Esophagus (tissue), 2 donors: ENCODE data around the gene COL4A2. TPM values are rescaled to one million over a fixed set of nuclear protein-coding genes. Genes with fewer than 3 reads are reported as not detected.

Experiments
- H3K27ac ChIP-seq, 2 donors: one replicate each; pipeline ENCODE4 v1.5.1; 2013; ENCODE audit warnings: low read depth in 2 of 2, mild to moderate bottlenecking in 2 of 2, inconsistent platforms in 1 of 2, low read length in 1 of 2, moderate library complexity in 1 of 2
- H3K27me3 ChIP-seq, 2 donors: one replicate each; pipeline ENCODE4 v1.6.1; 2013; ENCODE audit warnings: low read length in 2 of 2, control low read depth in 1 of 2, mild to moderate bottlenecking in 1 of 2; ENCODE audit not compliant: insufficient read depth in 2 of 2, control insufficient read depth in 1 of 2
- H3K36me3 ChIP-seq, 2 donors: one replicate each; pipeline ENCODE4 v1.6.1; 2013; ENCODE audit warnings: low read length in 1 of 2; ENCODE audit not compliant: control insufficient read depth in 2 of 2, insufficient read depth in 2 of 2
- H3K4me1 ChIP-seq, 2 donors: one replicate each; pipeline ENCODE4 v1.6.1; 2013; ENCODE audit warnings: low read length in 1 of 2; ENCODE audit not compliant: control insufficient read depth in 2 of 2, insufficient read depth in 2 of 2
- H3K4me3 ChIP-seq, 2 donors: one replicate each; pipeline ENCODE4 v1.5.1; 2013; ENCODE audit warnings: low read length in 2 of 2, mild to moderate bottlenecking in 2 of 2, low read depth in 1 of 2, moderate library complexity in 1 of 2
- H3K9me3 ChIP-seq, 2 donors: one replicate each; pipeline ENCODE4 v1.6.1; 2013; ENCODE audit warnings: mild to moderate bottlenecking in 2 of 2, low read depth in 1 of 2, low read length in 1 of 2, moderate library complexity in 1 of 2; ENCODE audit not compliant: control insufficient read depth in 2 of 2, insufficient read depth in 1 of 2
- WGBS, 2 donors: extraction: QIAGEN DNeasy Blood & Tissue Kit; methylation state at CpG; one replicate each; pipeline ENCODE4 v1.1.7; 2013; 5-methylcytosine and 5-hydroxymethylcytosine counted together
- polyA plus RNA-seq, 2 donors: library from polyadenylated mRNA; stranded (reverse); fragments of 200-250 nt; gene quantifications; one replicate each; pipeline ENCODE4 v1.2.3, GENCODE V29; 2013
- donor health status: healthy with polysubstance abuse.
- donor health status: Bipolar disorder and iron deficiency.

COL4A2 gene
- polyA plus RNA-seq, 2 donors: 25.3 to 39.2 TPM

DNA sequence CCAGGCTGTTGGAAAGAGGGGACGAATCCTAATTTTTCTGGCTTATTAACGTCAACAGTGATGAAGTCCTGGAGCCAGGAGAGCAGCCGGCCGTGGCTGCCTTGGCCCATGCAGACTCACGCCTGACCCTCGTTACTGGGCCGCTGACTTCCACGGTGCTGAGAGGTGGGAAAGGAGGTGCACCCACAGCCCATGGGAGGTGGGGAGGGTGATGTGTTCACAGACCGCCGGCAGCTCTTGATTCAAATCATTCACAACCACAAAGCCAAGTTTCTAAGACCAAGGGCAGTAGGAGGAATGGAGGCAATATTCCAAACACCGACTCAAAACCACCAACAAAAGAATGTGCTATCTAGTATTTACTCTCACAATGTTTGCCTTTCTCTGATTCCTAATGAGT is 24.3 kb downstream of the COL4A2 start:
- peaks cover 0 to 3% of the 10 kb centered on the region in 2 donors for H3K4me1 ChIP-seq
- WGBS, 2 donors: 54 to 65% methylated on average over 11 of the region's 11 CpGs
- no peak overlapping the region for H3K4me3 ChIP-seq
- H3K27ac ChIP-seq: peak overlapping the region; percentile 60 to 79
- no peaks in the 10 kb centered on the region for H3K27me3 ChIP-seq
- no peaks in the 10 kb centered on the region for H3K36me3 ChIP-seq
- no peaks in the 10 kb centered on the region for H3K9me3 ChIP-seq

DNA sequence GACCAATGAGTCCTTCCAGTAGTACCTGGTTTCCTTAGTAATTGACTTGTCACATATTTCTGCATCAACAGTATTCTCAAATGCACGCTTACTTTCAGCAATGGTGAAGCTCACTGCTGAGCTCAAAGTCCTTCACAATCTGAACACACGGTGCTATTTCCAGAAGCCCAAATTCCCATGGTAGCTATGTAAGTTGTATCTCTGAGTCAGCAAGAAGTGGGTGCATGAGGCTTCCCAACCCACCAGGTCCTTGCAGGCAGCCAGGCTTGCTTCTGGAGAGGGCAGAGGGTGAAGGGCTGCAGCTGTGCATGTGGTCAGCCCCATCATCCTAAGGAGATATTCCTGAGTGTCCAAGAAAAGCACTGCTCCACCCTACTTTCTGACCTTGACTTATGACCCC is 25.7 kb downstream of the COL4A2 start:
- Histone ChIP-seq H3K9me3 (no peaks in the 10 kb centered on the region), H3K27ac (no peak overlapping the region)

DNA sequence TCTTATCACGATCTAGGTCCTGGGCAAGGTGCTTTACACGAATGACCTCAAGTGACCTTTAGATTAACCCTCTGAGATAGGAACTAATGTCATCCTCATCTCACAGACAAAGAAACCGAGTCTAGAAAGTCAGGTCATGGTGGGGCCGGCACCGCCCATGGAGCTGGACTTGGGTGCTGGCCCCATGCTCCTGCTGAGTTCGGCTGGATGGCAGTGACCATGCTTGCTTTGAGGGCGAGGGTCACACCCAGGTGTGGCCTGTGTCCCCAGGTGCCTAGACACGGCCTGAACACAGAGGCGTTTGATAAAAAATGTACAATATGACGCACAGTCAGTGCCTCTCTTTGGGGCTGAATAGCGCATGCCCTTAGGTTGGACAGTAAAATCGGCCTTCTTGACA is 26.8 kb downstream of the COL4A2 start:
- no peaks in the 10 kb centered on the region for H3K27me3 ChIP-seq
- WGBS, 2 donors: 86 to 87% methylated on average over 12 of the region's 12 CpGs
- H3K9me3 ChIP-seq: no peaks in the 10 kb centered on the region
- no peaks in the 10 kb centered on the region for H3K36me3 ChIP-seq
- peak overlapping the region in 1 of 2 donors; percentile 17 for H3K27ac ChIP-seq
- no peak overlapping the region for H3K4me3 ChIP-seq
- peaks cover 0 to 3% of the 10 kb centered on the region in 2 donors for H3K4me1 ChIP-seq

More for the DNA sequence above, 25.7 kb downstream of the COL4A2 start:
- no peak overlapping the region for H3K4me3 ChIP-seq
- 77 to 82% methylated on average over 2 of the region's 2 CpGs for WGBS, 2 donors
- H3K27me3 ChIP-seq: no peaks in the 10 kb centered on the region
- H3K36me3 ChIP-seq: no peaks in the 10 kb centered on the region
- peaks cover 0 to 3% of the 10 kb centered on the region in 2 donors for H3K4me1 ChIP-seq

DNA sequence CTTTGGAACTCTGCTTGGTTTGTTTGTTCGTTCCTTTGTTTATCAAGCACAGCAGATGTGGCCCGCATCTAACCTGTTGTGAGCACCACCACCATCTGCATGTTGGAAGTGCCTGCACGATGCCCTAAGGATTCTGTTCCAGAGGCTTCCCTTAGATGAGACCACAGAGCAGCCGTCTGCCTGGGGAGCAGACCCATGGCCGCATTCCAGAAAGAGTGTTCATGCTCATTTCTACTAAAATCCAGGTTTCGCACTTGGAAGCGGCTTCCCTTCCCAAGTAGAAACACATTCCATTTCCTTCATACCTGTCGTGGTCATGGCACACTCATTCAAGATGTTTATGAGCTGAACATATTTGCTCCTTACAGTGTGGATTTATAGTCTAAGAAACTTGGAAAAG is 27.2 kb downstream of the COL4A2 start:
- H3K27me3 ChIP-seq: no peaks in the 10 kb centered on the region
- H3K27ac ChIP-seq: peak overlapping the region in 1 of 2 donors; percentile 11
- H3K4me3 ChIP-seq: no peak overlapping the region
- H3K36me3 ChIP-seq: no peaks in the 10 kb centered on the region
- H3K9me3 ChIP-seq: no peaks in the 10 kb centered on the region
- peaks cover 0 to 3% of the 10 kb centered on the region in 2 donors for H3K4me1 ChIP-seq
- 78 to 79% methylated on average over 8 of the region's 8 CpGs for WGBS, 2 donors

DNA sequence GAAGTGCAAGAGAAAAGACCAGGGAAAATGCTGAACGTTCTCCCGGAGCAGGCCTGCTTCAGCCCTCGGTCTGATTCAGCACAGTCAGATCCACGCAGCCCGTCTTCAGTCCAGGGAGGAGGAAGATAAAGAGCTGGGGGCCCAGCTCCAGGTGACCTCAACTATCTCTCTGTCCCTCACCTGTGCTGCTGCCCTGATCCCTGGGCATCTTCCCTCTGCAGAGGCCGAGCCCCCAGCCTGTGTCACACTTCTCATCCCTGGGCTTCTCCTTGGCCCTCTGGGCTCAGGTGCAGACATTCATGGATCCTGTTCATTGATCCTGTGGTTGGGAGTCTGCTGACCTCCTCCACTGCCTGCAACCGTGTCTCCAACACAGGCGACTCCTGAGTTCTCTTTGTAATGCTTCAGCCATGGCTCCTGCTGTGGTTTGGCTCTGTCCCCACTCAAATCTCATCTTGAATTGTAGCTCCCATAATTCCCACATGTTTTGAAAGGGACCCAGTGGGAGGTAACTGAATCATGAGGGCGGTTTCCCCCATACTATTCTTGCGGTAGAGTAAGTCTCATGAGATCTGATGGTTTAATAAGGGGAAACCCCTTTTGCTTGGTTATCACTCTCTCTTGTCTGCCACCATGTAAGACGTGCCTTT is 27.9 kb downstream of the COL4A2 start:
- H3K4me3 ChIP-seq: no peak overlapping the region
- no peaks in the 10 kb centered on the region for H3K36me3 ChIP-seq
- H3K27me3 ChIP-seq: no peaks in the 10 kb centered on the region
- WGBS, 2 donors: 80 to 92% methylated on average over 11 of the region's 11 CpGs
- H3K4me1 ChIP-seq: peaks cover 0 to 3% of the 10 kb centered on the region in 2 donors
- H3K9me3 ChIP-seq: no peaks in the 10 kb centered on the region
- peak overlapping the region in 1 of 2 donors; percentile 61 for H3K27ac ChIP-seq

DNA sequence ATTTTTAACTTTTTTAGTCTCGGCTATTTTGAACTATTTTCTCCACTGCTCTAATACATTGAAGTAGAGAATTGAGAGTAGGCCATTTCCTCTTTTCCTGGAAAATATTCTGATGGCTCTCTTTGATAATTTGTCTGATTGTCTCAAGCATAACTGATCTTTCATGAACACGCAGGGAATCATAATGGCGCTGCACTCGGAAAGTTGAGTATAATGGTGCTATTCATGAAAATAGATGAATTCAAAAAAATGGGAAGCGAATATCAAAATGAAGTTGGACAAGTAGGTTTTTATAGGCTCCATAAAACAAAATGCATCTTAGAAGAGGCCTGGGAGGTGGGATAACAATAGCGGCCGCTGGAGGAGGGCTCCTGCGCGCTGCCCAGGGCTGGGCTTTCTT is 29.0 kb downstream of the COL4A2 start:
- no peaks in the 10 kb centered on the region for H3K36me3 ChIP-seq
- H3K9me3 ChIP-seq: no peaks in the 10 kb centered on the region
- 90 to 93% methylated on average over 9 of the region's 9 CpGs for WGBS, 2 donors
- H3K4me1 ChIP-seq: peaks cover 0 to 3% of the 10 kb centered on the region in 2 donors
- H3K27me3 ChIP-seq: no peaks in the 10 kb centered on the region
- peak overlapping the region; percentile 6 to 77 for H3K27ac ChIP-seq
- no peak overlapping the region for H3K4me3 ChIP-seq

DNA sequence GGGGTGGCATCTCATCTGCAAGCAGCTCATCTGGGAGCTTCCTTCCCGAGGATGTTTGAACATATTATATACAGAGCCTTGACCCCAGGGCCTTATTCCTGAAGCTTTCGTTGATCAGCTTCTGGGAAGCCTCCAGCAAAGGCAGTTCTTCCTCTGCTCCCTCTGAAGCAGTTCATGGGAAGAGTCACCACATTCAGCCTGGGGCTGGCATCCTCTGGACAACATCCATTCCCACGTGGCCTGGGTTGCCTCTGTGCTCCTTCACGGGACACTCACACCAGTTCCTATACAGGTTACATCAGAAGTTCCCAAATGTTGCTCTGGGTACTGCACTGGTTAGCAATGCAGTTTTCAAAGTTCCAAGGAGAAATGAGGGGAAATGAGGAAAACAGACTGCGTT is 29.6 kb downstream of the COL4A2 start:
- no peaks in the 10 kb centered on the region for H3K27me3 ChIP-seq
- H3K4me3 ChIP-seq: no peak overlapping the region
- 58 to 60% methylated on average over 5 of the region's 5 CpGs for WGBS, 2 donors
- H3K27ac ChIP-seq: peak overlapping the region; percentile 6 to 77
- no peaks in the 10 kb centered on the region for H3K9me3 ChIP-seq
- H3K4me1 ChIP-seq: peaks cover 0 to 3% of the 10 kb centered on the region in 2 donors
- no peaks in the 10 kb centered on the region for H3K36me3 ChIP-seq

DNA sequence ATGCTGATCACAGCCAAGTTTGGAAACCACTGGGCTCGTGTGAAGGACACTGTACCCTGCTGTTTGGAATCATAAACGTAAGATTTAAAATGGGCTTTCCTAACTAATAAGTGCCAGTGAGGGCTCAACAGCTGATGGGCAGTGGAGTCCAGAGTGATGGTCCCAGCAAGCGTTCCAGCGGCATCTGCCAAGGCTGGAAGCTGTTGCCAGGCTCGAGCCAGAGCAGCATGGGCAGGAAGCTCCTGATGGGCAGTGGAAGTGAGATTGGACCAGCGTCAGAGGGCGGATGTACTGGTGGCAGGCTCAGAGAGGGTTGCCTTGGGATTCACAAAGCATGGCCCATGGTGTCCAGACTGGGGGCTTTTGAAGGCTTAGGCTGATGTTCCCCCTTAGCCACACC is 30.2 kb downstream of the COL4A2 start:
- Histone ChIP-seq H3K27me3 (no peaks in the 10 kb centered on the region), H3K27ac (peak overlapping the region; percentile 60 to 77), H3K4me1 (peaks cover 0 to 3% of the 10 kb centered on the region in 2 donors), H3K36me3 (no peaks in the 10 kb centered on the region), H3K4me3 (no peak overlapping the region), H3K9me3 (no peaks in the 10 kb centered on the region)
- WGBS, 2 donors: 56 to 74% methylated on average over 7 of the region's 7 CpGs

DNA sequence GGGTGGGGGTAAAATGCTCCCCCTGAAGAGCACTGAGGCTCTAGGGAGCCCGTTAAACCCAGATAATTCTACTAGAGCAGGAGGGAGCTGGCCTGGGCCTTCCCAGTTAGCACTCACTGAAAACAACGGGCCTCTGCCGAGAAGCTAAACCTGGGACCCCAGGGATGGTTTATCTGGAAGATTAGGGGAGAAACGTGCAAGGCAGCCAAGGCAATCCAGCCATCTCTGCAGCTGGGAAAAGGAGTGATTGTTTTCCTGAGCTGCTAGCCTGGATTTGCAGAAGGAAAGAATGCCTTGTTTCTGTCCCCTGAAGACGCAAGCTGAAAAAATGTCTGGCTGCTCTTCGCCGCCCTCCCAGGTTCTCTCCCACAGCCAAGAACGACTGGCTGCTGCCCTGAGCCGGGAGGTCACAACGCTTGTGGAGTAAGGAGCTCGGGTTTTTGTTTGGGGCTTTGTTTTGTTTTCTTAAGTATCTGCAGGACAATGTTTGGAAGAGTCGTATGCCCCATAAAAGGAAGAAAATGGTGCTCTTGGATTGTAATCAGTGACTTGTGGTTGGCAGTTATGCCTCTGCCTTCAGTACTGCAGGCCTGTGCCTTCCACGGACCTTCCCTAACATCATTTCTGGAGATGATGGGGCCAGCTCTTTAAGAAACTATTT is 31.5 kb downstream of the COL4A2 start:
- Histone ChIP-seq H3K36me3 (no peaks in the 10 kb centered on the region), H3K9me3 (no peaks in the 10 kb centered on the region), H3K27ac (peak overlapping the region; percentile 71 to 81), H3K27me3 (no peaks in the 10 kb centered on the region), H3K4me3 (no peak overlapping the region), H3K4me1 (peaks cover 4 to 8% of the 10 kb centered on the region in 2 donors)
- WGBS, 2 donors: 44 to 49% methylated on average over 13 of the region's 13 CpGs

DNA sequence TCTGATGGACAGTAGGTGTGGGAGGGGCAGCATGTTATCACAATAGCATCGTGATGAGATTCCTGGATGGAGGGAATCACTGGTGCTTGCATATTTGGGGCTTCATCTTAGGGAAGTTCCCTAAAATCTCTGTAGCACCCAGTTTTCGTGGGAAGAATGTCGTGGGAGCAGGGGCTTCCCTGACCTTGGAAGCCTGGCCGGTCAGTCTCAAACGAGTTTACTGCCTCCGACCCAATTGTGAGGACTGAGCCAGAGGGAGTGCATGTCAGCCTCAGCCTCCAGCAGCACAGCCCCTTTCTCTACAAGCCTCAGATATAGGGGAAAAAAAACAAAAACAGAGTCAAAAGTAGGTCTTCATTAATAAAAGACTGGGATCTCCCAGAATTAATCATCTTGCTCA is 32.2 kb downstream of the COL4A2 start:
- H3K27ac ChIP-seq: peak overlapping the region in 1 of 2 donors; percentile 62
- H3K27me3 ChIP-seq: no peaks in the 10 kb centered on the region
- H3K4me1 ChIP-seq: peaks cover 4 to 8% of the 10 kb centered on the region in 2 donors
- no peaks in the 10 kb centered on the region for H3K36me3 ChIP-seq
- no peak overlapping the region for H3K4me3 ChIP-seq
- no peaks in the 10 kb centered on the region for H3K9me3 ChIP-seq
- 72 to 76% methylated on average over 6 of the region's 6 CpGs for WGBS, 2 donors
